CD4-positive, alpha-beta T cell (primary cell): Measurements from ENCODE around the gene TMEM150B. TPM values are rescaled to one million over a fixed set of nuclear protein-coding genes. Genes with fewer than 3 reads are reported as not detected.

Experiments
- ATAC-seq: fragments of 200-7000 bp; cut with Tn5 transposase; one replicate; pipeline ENCODE4 v1.10.0; 2022; ENCODE audit warnings: mild to moderate bottlenecking; ENCODE audit not compliant: poor library complexity
- CTCF ChIA-PET: fragments of 350-600 bp; sonication (Branson Sonifier 250); formaldehyde crosslinking; loops from one replicate; lab custom pipeline; 2021; ENCODE audit warnings: antibody characterized with exemption, inconsistent platforms; lab: Charles Lee
- POLR2A ChIA-PET: fragments of 350-600 bp; sonication (Branson Sonifier 250); formaldehyde crosslinking; loops from one replicate; lab custom pipeline; 2021; ENCODE audit warnings: antibody characterized with exemption, inconsistent platforms; lab: Charles Lee
- DNase-seq, 14 experiments: peaks; one replicate each; pipeline ENCODE4 v3.0.0-alpha.2; 2013 to 2020; ENCODE audit warnings: mixed read lengths in 2 of 14
- H3K27ac ChIP-seq, 2 donors: one replicate each; pipeline versions ENCODE4 v1.5.1 to v1.7.0; 2013; ENCODE audit warnings: low read length in 2 of 2, low read depth in 1 of 2, mild to moderate bottlenecking in 1 of 2
- H3K27me3 ChIP-seq, 2 experiments: 1 replicate in 1 of 2; 2 replicates in 1 of 2; pipeline versions ENCODE4 v1.6.1 to v1.7.0; 2013; ENCODE audit warnings: low read length in 2 of 2, control low read depth in 1 of 2, mild to moderate bottlenecking in 1 of 2, moderate library complexity in 1 of 2; ENCODE audit not compliant: insufficient read depth in 2 of 2, control insufficient read depth in 1 of 2
- H3K36me3 ChIP-seq: one replicate; pipeline ENCODE4 v1.6.1; 2013; ENCODE audit warnings: low read length, control low read depth; ENCODE audit not compliant: insufficient read depth
- H3K4me1 ChIP-seq: one replicate; pipeline ENCODE4 v1.6.1; 2013; ENCODE audit warnings: low read length, control low read depth; ENCODE audit not compliant: insufficient read depth
- H3K4me3 ChIP-seq: one replicate; pipeline ENCODE4 v1.5.1; 2013; ENCODE audit warnings: mild to moderate bottlenecking, low read length, moderate library complexity
- H3K9me3 ChIP-seq, 2 experiments: 1 replicate in 1 of 2; 2 replicates in 1 of 2; pipeline versions ENCODE4 v1.6.1 to v1.7.0; 2013; ENCODE audit warnings: low read length in 2 of 2, mild to moderate bottlenecking in 2 of 2, control low read depth in 1 of 2, moderate library complexity in 1 of 2; ENCODE audit not compliant: control insufficient read depth in 1 of 2, insufficient read depth in 1 of 2
- H3K27ac Mint-ChIP-seq: one replicate; pipeline ENCODE4 v1.8.0; 2020; ENCODE audit warnings: mixed read lengths
- H3K27me3 Mint-ChIP-seq: one replicate; pipeline ENCODE4 v1.8.0; 2021; ENCODE audit warnings: mixed read lengths
- H3K36me3 Mint-ChIP-seq: one replicate; pipeline ENCODE4 v1.8.0; 2021; ENCODE audit warnings: low read depth, mixed read lengths
- H3K4me1 Mint-ChIP-seq: one replicate; pipeline ENCODE4 v1.8.0; 2021; ENCODE audit warnings: low read depth, mixed read lengths
- H3K4me3 Mint-ChIP-seq: one replicate; pipeline ENCODE4 v1.8.0; 2020; ENCODE audit warnings: mild to moderate bottlenecking, mixed read lengths
- H3K9me3 Mint-ChIP-seq: one replicate; pipeline ENCODE4 v1.8.0; 2020; ENCODE audit warnings: mixed read lengths
- CTCF ChIP-seq: fragments of 200-600 bp; IDR thresholded peaks from one replicate; pipeline ENCODE4 v1.8.0; 2022; ENCODE audit warnings: antibody characterized with exemption, mild to moderate bottlenecking
- intact Hi-C, 2 experiments: fragments of 100-400 bp; cut with DNase I in 1 of 2; cut with micrococcal nuclease in 1 of 2; formaldehyde crosslinking; loops; one replicate each; pipeline versions ENCODE4 v1.15.1 to v1.9.0; 2023 to 2025; cut with DNase I, micrococcal nuclease
- total RNA-seq, 174 experiments: library from RNA in 2 of 174; stranded (reverse) in 2 of 174; gene quantifications; one replicate each; pipeline ENCODE4 v1.2.3 and lab custom pipeline; 2021 to 2026

TMEM150B gene
- total RNA-seq, 2 experiments from 2014 or later: not detected

GRCh38 chr19:55352040-55352439, 26.9 kb upstream of the TMEM150B start:
- H3K27ac Mint-ChIP-seq: no peak overlapping the region
- Histone ChIP-seq H3K27me3 (peaks cover 34% of the 10 kb centered on the region in 2 experiments), H3K27ac (no peak overlapping the region), H3K9me3 (peaks cover 0 to 31% of the 10 kb centered on the region in 2 experiments), H3K4me1 (peaks cover 29% of the 10 kb centered on the region), H3K4me3 (no peak overlapping the region), H3K36me3 (no peaks in the 10 kb centered on the region)
- H3K9me3 Mint-ChIP-seq: no peaks in the 10 kb centered on the region
- DNase-seq: no peak
- peaks cover 52% of the 10 kb centered on the region for H3K27me3 Mint-ChIP-seq
- no peaks in the 10 kb centered on the region for H3K36me3 Mint-ChIP-seq
- ATAC-seq: no peak
- ChIA-PET CTCF (interaction anchor here (1.3 kb wide), 1 partner anchor 13 kb away, joined by 3 read pairs; no protein-coding TSS in a partner anchor), POLR2A (interaction anchor here (0.6 to 0.9 kb wide), 2 partner anchors 9 to 13 kb away, joined by 3 read pairs; partner anchors contain the start of gene KMT5C)
- H3K4me1 Mint-ChIP-seq: peaks cover 25% of the 10 kb centered on the region
- intact Hi-C loops: loop anchor here in 1 of 2 experiments (5.0 kb wide), 1 partner anchor 35 kb away; the partner anchor contains the start of gene RPL28
- TF ChIP-seq CTCF: no peak
- no peak overlapping the region for H3K4me3 Mint-ChIP-seq

GRCh38 chr19:55350620-55351315, 25.6 kb upstream of the TMEM150B start:
- intact Hi-C loops: loop anchor here in 1 of 2 experiments (5.0 kb wide), 1 partner anchor 37 kb away; the partner anchor contains the start of gene RPL28
- ATAC-seq: no peak
- H3K27ac Mint-ChIP-seq: no peak overlapping the region

More at GRCh38 chr19:55350620-55351315, 25.6 kb upstream of the TMEM150B start:
- H3K4me1 Mint-ChIP-seq: peaks cover 25% of the 10 kb centered on the region
- no peak overlapping the region for H3K27ac ChIP-seq
- peak overlapping the region; percentile 38 for H3K4me3 Mint-ChIP-seq
- H3K9me3 Mint-ChIP-seq: no peaks in the 10 kb centered on the region
- H3K36me3 Mint-ChIP-seq: peaks cover under 1% of the 10 kb centered on the region
- ChIA-PET CTCF (no interaction called here), POLR2A (interaction anchor here (1.4 kb wide), 1 partner anchor 12 kb away, joined by 11 read pairs; the partner anchor contains the start of gene KMT5C)
- H3K27me3 ChIP-seq: peaks cover 34% of the 10 kb centered on the region in 2 experiments
- H3K4me1 ChIP-seq: peaks cover 29% of the 10 kb centered on the region
- no peak for DNase-seq
- peaks cover 0 to 31% of the 10 kb centered on the region in 2 experiments for H3K9me3 ChIP-seq
- H3K36me3 ChIP-seq: no peaks in the 10 kb centered on the region
- TF ChIP-seq CTCF: no peak
- no peak overlapping the region for H3K4me3 ChIP-seq
- H3K27me3 Mint-ChIP-seq: peaks cover 44% of the 10 kb centered on the region
